ENCODE results near the gene ATIC.

Gene ATIC

GRCh38 chr2:215328066-215328465 is 16.2 kb downstream of the ATIC start:
- no peak overlapping the region for H3K4me3 ChIP-seq (ENCODE audit: low read depth, low read length)

GRCh38 chr2:215332872-215333595 is 21.2 kb downstream of the ATIC start:
- no peak overlapping the region for H3K4me3 ChIP-seq (ENCODE audit: low read depth, low read length)
- no peak for TF ChIP-seq CTCF (IDR thresholded peaks at IDR 0.05; ENCODE audit: low read depth, low read length)

More at GRCh38 chr2:215328066-215328465, 16.2 kb downstream of the ATIC start:
- TF ChIP-seq CTCF (IDR thresholded peaks at IDR 0.05; ENCODE audit: low read depth, low read length), result no peak

- no peak for TF ChIP-seq CTCF (IDR thresholded peaks at IDR 0.05; ENCODE audit: low read depth, low read length)
Measured at GRCh38 chr2:215338883-215339679, 27.2 kb downstream of the ATIC start.

GRCh38 chr2:215347878-215348277 is 36.0 kb downstream of the ATIC start:
- no peak overlapping the region for H3K4me3 ChIP-seq (ENCODE audit: low read depth, low read length)
- TF ChIP-seq CTCF (IDR thresholded peaks at IDR 0.05; ENCODE audit: low read depth, low read length), result no peak

More at GRCh38 chr2:215338883-215339679, 27.2 kb downstream of the ATIC start:
- no peak overlapping the region for H3K4me3 ChIP-seq (ENCODE audit: low read depth, low read length)

- no peak overlapping the region for H3K4me3 ChIP-seq (ENCODE audit: low read depth, low read length)
- no peak for TF ChIP-seq CTCF (IDR thresholded peaks at IDR 0.05; ENCODE audit: low read depth, low read length)
Measured at GRCh38 chr2:215352602-215353001, 40.7 kb downstream of the ATIC start.

GRCh38 chr2:215354771-215355695 is 43.2 kb downstream of the ATIC start:
- H3K4me3 ChIP-seq (ENCODE audit: low read depth, low read length), result no peak overlapping the region
- TF ChIP-seq CTCF (IDR thresholded peaks at IDR 0.05; ENCODE audit: low read depth, low read length), result no peak

Data from WI38 (cell line).